Activated CD4-positive, alpha-beta T cell treated with anti-CD3 and anti-CD28 coated beads, Interleukin-2, amount 50 U/mL, for 24 hours (primary cell): ENCODE measurements around the gene KCNE4.

Experiments
- DNase-seq, 2 donors: peaks; one replicate each; pipeline ENCODE4 v3.0.0-alpha.2; 2020; ENCODE audit warnings: low read depth in 1 of 2, low spot score in 1 of 2

The KCNE4 gene

DNA sequence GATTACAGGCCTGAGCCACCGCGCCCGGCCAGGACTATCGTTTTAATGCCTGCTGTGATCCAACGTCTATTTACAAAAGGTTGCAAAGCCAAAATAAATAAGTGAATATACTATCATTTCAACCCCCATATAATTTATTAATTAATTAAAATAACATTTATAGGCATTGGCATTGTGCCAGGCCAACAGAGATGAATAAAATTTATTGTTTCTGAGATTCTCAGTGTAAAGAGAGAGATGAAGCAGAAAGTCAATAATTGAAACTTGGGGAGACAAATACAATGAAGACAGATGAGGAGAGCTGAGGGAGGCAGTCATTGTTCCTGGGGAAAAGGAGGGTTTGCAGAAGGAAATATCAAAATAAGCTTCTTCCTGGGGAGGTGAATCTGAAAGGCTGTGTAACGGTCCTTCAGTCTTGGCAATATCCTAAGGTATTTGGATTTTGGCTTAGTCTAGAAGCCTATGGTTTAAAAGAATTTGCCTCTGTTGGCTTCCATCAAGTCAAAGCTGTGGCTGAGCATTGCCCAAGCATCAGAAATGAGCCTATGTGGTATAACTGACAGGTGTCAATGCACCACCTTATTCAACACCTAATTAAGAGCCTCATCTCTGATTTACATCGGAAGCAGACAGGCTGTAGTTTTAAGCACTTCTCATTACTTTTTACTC, 31.5 kb downstream of the KCNE4 start:
- no peak for DNase-seq

- no peak for DNase-seq
Observed at GRCh38 chr2:223084873-223085272, 32.9 kb downstream of the KCNE4 start.

DNA sequence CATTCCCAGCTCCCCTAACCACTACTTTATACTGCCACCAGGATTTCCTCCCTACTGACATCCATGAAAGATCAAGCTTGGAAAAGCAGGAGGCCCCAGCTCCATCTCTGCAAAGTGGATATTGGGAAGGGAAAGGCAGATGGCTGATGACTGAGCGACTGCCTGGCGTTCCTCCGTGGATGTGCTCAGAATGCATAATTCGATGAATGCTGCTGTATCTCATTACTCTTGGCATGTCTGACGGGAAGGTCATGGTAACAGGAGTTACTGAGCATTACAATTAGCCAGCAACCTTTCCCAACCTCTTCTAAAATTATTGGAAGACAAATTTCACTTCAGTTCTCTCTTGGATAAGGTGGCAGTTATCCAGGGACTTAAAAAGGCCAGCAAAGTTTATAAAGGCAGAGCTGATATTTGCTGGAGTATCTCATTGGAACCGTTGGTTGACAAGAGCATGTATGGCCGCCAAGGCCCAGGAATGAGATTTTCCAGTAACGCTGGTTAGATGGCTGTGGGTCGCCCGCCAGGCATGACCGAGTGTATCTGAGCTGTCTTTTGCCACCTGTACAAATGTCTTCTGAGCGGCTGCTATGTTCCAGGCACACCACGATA, 34.5 kb downstream of the KCNE4 start:
- no peak for DNase-seq

GRCh38 chr2:223087466-223087865, 35.5 kb downstream of the KCNE4 start:
- no peak for DNase-seq

GRCh38 chr2:223088866-223089265, 36.9 kb downstream of the KCNE4 start:
- DNase-seq = no peak

DNA sequence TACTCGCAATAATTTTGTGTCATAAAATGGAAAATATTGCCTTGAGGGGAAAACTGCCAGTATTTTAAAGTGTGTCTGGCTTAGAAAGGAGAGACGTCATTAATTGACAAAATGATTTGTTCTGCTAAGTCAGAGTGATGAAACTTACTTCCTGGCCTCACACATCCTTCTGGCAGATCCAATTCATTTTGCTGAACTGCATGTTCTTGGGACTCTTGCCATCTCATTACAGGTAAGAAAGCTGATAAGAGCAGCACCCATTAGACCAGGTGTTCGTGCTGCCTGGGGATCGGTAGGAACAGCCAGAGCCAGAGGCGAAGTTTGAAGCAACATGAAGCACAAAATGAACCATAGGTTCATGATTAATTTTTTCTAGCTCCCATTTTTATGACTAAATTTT, 38.0 kb downstream of the KCNE4 start:
- DNase-seq = no peak

DNA sequence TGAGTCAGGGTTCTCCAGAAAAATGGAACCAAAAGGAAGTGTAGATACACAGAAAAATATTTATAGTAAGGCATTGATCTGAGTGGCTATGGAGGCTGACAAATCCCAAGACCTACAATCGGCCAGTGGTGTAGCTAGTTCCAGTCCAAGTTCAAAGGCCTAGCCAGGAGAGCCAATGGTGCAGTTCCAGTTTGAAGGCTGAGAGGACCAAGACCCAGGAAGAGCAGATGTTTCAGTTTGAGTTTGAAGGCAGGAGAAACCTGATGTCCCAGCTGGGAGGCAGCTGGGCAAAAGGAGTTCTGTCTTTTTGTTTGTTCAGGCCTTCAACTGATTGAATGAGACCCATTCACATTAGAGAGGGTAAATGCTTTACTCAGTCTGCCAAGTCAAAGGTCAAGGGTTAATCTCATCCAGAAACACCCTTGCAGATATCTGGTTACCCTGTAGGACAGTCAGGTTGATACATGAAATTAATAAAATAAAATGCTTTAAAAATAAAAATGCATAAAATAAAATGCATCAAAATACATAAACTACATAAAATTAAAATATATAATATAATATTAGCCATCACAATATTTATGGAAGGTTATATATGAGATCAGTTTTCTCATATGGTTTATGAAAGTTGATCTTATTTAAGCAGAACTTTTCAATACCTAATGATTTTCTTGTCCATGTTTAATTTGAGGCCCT, 38.7 kb downstream of the KCNE4 start:
- no peak for DNase-seq

DNA sequence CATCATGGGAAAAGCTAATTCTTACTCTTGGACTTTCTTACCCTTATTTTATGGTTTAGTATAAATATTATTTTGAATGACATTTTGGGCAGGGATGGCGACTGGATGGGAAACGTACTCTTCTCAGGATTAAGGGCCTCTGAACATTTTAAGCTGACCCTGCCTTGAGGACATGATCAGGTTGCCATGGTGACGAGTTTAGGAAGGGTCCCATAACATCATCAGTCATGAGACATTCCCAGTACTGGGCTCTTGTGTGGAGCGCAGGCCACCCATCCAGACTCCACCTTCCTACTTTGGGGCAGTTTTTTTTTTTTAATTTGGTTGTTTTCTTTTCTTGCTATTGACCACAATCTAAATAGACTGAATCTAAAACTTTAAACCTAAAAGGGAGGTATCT, 40.7 kb downstream of the KCNE4 start:
- DNase-seq = no peak

DNA sequence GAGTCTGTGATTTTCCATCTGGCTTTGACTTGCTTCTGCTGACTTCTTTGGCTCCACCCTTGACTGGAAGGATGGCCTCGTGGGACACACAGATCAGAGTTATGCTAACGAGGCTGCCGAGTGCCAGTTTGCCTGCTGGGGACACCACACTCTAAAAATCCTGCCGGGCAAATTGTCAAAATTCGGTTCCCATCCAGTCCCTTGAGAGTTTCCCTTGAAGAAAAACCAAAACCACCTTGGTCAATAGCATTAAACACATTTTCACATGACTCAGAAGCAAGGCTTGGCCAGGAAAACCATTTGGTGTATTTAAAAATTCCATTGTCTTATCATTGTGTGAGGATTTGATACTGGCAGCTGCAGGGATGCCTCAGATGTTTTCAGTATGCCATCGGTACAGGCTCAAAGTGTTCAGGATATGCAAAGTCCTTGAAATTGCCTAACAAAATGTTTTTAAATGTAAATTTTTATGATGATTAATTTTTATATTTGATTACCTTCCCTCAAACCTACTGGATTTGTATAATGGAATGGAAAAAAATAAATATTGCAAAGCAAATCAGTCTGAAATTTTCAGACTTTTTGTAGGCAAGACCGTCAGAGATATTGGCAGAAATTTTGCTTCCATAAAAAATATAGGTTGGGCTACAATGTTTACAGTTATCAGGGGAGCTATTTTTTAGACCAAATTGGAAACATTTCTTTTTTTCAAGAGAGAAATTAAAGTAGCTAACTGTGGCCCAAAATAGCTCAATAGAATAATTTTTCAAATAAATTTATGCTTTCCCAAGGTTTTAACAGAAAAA, 41.6 kb downstream of the KCNE4 start:
- DNase-seq = no peak

GRCh38 chr2:223095207-223095606, 43.2 kb downstream of the KCNE4 start:
- DNase-seq = no peak

DNA sequence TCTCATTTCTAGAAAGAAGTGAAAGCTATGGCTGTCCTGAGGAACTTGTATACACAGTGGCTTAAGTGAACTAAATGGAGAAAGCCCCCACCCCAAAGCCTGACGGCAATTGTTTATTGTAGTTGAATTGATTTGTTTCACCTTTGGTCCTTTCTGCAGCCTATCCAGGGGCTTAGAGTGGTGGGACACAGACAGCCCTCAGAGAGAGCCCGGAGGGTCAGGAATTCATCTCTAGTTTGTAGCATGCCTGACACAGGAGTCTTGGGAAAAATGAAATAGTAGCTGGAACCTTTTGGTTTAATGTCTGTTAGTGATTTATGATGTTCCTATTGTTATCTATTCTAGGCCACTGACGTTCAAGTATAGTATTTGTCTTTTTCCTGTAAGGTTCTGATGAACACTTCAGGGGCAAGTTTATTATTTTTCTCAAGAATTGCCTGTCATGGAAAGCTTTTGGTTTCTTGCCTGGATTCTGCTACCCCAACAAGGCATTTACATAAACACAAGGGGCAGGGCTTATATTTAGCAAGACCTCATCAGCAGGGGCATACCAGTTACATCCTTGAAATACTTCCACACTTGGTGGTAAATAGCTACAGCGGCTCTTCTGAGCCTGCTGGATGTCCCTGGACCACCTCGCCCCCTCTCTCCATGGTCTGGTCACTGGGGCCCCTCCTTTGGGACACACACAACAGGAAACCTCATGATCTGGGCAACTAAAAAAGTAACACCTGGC, 44.4 kb downstream of the KCNE4 start:
- DNase-seq = no peak

DNA sequence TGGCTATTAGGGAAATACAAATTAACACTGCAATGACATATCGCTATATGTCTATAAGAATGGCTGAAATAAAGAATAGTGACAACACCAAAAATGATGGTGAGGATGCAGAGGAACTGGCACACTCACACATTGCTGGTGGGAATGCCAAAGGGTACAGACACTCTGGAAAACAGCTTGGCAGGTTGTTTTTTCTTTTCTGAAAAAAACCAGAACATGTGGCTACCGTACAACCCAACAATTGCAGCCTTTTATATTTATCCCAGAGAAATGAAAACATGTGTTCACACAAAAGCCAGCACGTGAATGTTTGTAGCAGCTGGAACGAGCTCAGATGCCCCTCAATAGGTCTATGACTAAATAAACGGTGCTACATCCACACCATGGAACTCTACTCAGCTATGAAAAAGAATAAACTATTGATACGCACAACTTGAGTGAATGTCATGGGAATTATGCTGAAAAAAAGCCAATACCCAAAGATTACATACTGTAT, 45.9 kb downstream of the KCNE4 start:
- no peak for DNase-seq

DNA sequence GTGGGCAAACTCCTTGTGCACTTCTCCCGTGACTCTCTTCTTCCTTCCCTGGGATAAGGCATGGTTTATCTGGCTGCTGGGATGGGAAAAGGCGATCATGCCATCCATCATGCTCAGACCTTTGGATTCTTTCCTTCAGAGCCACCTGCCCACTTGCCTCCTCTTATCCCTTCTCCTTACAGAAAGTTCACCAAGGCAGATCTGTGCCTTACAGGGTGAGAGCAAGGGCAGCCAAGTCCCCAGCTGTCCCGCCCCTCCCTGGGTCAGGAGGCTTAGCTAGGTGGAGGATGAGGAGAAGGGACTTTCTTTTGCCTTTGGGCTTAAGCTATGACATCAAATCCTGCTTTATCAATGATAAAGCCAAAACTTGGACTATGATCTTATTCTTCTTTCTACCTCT, 47.6 kb downstream of the KCNE4 start:
- DNase-seq = no peak

DNA sequence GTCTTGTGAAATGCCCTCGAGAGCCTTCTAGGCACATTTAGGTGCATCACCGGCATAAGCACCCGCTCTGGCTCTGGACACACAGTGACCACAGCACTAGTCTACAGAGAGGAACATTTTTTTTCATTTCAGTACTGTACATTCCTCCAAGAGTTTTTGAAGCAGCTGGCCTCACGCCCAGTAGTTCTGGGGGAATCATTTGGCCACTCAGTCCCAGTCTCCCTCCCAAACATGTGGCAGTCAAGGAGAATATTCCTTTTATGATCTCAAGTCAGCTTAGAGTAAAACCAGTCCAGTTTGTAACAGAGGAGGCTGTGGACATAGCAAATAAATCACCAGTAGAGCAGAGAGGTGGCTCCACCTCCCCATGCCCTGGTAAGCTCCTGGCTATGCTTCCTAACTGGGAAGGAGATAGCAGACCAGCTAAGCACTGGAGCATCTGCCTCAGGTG, 48.1 kb downstream of the KCNE4 start:
- DNase-seq = no peak

DNA sequence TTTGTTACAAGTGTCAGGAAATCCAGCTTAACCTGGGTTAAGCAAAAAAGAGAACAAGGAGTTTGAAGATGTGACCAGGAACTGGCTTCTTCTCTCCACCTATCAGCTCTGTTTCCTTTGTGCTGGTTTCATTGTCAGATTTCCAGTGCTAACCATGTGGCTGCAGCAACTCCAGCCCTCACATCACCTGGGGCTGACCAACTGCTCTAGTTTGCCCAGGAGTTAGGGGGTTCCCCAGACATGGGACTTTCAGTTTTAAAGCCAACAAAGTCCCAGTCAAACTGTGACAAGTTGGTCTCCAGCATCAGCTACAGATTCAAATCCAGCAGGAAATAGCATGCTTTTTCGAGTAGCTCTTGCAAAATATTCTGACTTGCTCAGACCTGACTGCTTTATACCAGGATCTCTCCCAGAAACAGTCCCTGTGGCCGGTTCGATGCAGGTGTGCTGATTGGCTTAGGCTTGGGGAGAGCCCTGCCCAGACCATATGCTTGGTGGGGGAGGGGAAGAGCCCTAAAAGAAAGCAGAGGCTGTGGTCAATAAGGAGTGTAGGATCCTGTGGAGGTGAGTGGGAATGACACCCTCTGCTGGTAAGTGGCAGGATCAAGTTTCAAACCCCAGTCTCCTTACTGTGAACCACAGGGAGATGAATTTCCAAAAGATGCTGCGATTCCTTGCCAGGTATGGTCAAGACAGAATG, 49.5 kb downstream of the KCNE4 start:
- no peak for DNase-seq

GRCh38 chr2:223102040-223102400, 50.0 kb downstream of the KCNE4 start:
- DNase-seq = no peak

DNA sequence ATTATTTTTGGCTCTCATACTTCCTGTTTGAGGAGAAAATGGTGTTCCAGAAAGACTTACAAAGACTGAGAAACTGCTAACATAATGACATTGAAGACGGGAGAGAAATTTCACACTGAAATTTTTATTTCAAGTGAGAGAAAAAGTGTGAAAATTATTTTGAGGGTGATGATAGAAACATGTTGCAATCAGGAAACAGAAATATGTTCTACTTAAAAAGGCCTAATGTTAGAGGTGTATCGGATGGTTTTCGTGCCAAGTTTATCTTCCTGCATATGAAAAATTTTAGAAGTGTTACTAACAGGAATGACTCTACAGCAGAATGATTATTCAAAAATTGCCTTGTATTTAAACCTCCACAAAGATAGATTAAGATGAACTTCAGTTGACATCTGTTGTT, 50.5 kb downstream of the KCNE4 start:
- DNase-seq = no peak

DNA sequence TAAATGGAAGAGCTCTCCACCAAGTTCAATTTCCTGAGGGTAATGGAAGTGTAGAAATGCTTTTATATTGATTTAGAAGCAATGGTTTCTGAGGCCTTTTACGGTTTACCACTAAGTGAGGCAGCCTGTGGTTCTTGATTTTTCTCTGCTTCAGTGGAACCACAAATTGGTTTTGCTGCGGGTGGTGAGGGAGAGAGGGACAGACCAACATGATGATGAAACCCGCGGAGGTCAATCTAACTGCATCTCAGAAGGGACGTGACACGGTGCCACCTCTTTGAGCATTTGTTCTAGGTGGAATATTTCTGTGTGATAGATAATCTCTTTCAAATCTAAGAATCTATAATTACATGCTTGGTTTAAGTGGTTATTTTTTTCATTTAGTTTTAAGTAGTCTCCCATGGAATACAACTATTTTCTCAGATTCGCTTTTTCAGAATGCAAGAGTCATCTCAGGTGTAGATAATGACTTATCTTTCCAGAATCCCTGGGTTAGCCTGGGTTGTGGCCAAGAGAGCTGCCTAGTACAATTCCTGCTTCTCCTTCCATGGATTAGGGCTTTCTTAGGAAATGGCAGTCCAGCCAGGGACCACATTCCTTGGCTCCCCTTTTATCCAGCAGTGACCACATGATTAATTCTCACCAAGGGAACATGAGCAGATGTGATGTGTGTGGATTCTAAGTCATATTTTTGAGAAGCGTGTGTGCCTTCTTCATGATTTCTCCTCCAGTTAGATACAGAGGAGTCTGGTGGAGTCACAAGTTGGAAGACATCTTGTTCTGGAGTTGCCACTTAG, 52.5 kb downstream of the KCNE4 start:
- DNase-seq = no peak
